Brain microvascular endothelial cell (primary cell): ENCODE data around the gene RAD51.
"Not testable (repeated sequence)": the region's sequence is repeated elsewhere in the genome, so short reads cannot be mapped to it uniquely, and the experiment has no call there.

Experiments
- DNase-seq: peaks from one replicate; pipeline ENCODE4 v3.0.0-alpha.2; 2020
- H3K27ac ChIP-seq: fragments of 250-450 bp; sonication (Bioruptor Pico); 2 replicates; pipeline ENCODE4 v1.5.1; 2020; ENCODE audit warnings: mild to moderate bottlenecking, moderate library complexity
- H3K27me3 ChIP-seq: fragments of 250-450 bp; sonication (Bioruptor Pico); replicated peaks from 2 replicates; pipeline ENCODE4 v1.5.1; 2020; ENCODE audit warnings: mild to moderate bottlenecking
- H3K36me3 ChIP-seq: fragments of 250-450 bp; sonication (Bioruptor Pico); replicated peaks from 2 replicates; pipeline ENCODE4 v1.5.1; 2020; ENCODE audit warnings: mild to moderate bottlenecking
- H3K4me3 ChIP-seq: 2 replicates; pipeline ENCODE4 v1.5.1; 2011; ENCODE audit warnings: low read depth, mild to moderate bottlenecking, control low read depth, low read length, moderate library complexity
- CTCF ChIP-seq: IDR thresholded peaks from 2 replicates; pipeline ENCODE4 v1.5.1; 2011; ENCODE audit warnings: low read depth, mild to moderate bottlenecking, moderate library complexity, low read length, control low read depth, inconsistent platforms; ENCODE audit errors: missing control alignments
- in situ Hi-C: cut with HindIII; loops from 2 replicates; pipeline ENCODE4 v1.10.0; 2017; ENCODE audit warnings: low sequenced_read_pairs, low pct_ligation_motif_present

Gene RAD51

DNA sequence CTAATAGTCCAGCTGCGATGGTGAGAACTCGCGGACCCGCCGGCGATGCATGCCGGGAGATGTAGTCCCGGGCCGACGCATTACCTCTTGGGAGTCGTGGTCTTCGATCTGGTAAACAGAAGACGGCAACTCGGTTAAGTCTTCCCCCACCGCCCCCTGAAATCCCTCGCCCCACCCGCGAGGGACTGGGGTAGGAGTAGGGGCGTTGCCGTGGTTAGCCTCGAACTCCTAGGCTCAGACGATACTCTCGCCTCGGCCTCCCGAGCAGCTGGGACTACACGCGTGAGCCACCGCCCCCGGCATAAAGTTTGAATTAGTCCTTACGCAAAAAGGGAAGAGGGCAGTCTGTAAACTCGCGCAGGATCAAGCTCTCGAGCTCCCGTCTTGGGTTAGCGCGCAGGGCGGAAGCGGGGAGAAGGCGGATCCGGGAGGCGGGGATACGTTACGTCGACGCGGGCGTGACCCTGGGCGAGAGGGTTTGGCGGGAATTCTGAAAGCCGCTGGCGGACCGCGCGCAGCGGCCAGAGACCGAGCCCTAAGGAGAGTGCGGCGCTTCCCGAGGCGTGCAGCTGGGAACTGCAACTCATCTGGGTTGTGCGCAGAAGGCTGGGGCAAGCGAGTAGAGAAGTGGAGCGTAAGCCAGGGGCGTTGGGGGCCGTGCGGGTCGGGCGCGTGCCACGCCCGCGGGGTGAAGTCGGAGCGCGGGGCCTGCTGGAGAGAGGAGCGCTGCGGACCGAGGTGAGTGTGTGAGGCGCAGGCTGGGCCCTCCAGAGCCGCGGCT, at the start of gene RAD51:
TSS of gene RAD51 (plus strand) at position 487 of the 781 bp plus-strand sequence. CDS start 3,585 bp downstream, outside the sequence.
- H3K27me3 ChIP-seq, result no peaks in the 10 kb centered on the region
- H3K27ac ChIP-seq, result peak within 1 kb of the TSS; percentile 85
- TF ChIP-seq CTCF, result no peak
- peak within 1 kb of the TSS; percentile 97 for H3K4me3 ChIP-seq
- no peaks in the 10 kb centered on the region for H3K36me3 ChIP-seq
- in situ Hi-C loops, result no loop called here
- peak; percentile 95 for DNase-seq

- no peak for TF ChIP-seq CTCF
- no peak overlapping the region for H3K27ac ChIP-seq
- DNase-seq, result no peak
- in situ Hi-C loops, result no loop called here
- H3K27me3 ChIP-seq, result no peaks in the 10 kb centered on the region
- H3K4me3 ChIP-seq, result no peak overlapping the region
- H3K36me3 ChIP-seq, result no peaks in the 10 kb centered on the region
Observed at GRCh38 chr15:40647523-40647922, 47.5 kb upstream of the RAD51 start.

GRCh38 chr15:40650479-40650878, 44.5 kb upstream of the RAD51 start:
- H3K27ac ChIP-seq, result no peak overlapping the region
- TF ChIP-seq CTCF, result no peak
- no peak overlapping the region for H3K4me3 ChIP-seq
- no peak for DNase-seq
- in situ Hi-C loops, result no loop called here
- H3K27me3 ChIP-seq, result no peaks in the 10 kb centered on the region
- H3K36me3 ChIP-seq, result no peaks in the 10 kb centered on the region

- in situ Hi-C loops, result no loop called here
- no peak for TF ChIP-seq CTCF
- Histone ChIP-seq H3K36me3 (no peaks in the 10 kb centered on the region), H3K27me3 (no peaks in the 10 kb centered on the region), H3K27ac (no peak overlapping the region), H3K4me3 (no peak overlapping the region)
- no peak for DNase-seq
Observed at GRCh38 chr15:40660686-40661085, 34.3 kb upstream of the RAD51 start.

- H3K27me3 ChIP-seq, result no peaks in the 10 kb centered on the region
- no peak for DNase-seq
- H3K36me3 ChIP-seq, result no peaks in the 10 kb centered on the region
- no peak overlapping the region for H3K27ac ChIP-seq
- TF ChIP-seq CTCF, result no peak
- in situ Hi-C loops, result no loop called here
- H3K4me3 ChIP-seq, result no peak overlapping the region
Observed at GRCh38 chr15:40664909-40665308, 30.1 kb upstream of the RAD51 start.

- DNase-seq, H3K27me3 ChIP-seq, in situ Hi-C loops, H3K36me3 ChIP-seq, H3K4me3 ChIP-seq, H3K27ac ChIP-seq: not testable (repeated sequence)
Observed at GRCh38 chr15:40676290-40676689, 18.7 kb upstream of the RAD51 start.

DNA sequence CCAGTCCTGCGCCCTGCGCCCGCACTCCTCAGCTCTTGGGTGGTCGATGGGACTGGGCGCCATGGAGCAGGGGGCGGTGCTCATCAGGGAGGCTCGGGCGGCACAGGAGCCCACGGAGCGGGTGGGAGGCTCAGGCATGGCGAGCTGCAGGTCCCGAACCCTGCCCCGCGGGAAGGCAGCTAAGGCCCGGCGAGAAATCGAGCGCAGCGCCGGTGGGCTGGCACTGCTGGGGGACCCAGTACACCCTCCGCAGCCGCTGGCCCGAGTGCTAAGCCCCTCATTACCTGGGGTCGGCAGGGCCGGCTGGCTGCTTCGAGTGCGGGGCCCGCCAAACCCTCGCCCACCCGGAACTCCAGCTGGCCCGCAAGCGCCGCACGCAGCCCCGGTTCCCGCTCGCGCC, 18.1 kb upstream of the RAD51 start:
- DNase-seq, H3K27ac ChIP-seq, H3K36me3 ChIP-seq, in situ Hi-C loops, H3K27me3 ChIP-seq, H3K4me3 ChIP-seq: not testable (repeated sequence)
